Measurements from ENCODE around the gene DPH7. TPM values are rescaled to one million over a fixed set of nuclear protein-coding genes. Genes with fewer than 3 reads are reported as not detected.

Gene DPH7
- total and polyA plus RNA-seq, 2 of the 8 experiments (the other 6 are each of a cell fraction or from before 2014, with no cell fraction given) = 44.6 to 45.5 TPM

- TF ChIP-seq CHD7 (IDR thresholded peaks at IDR 0.05; ENCODE audit: insufficient replicate concordance, low read length) = no peak
- TF ChIP-seq HDAC2 (IDR thresholded peaks at IDR 0.05; ENCODE audit: borderline replicate concordance in 1 of 2, low read depth in 2 of 2, low read length in 2 of 2) = no peak
- TF ChIP-seq SIX5 (IDR thresholded peaks at IDR 0.05; ENCODE audit: low read depth, low read length) = no peak
- no peak for TF ChIP-seq RBBP5 (IDR thresholded peaks at IDR 0.05; ENCODE audit: borderline replicate concordance, low read depth, low read length)
These were observed 4.6 kb upstream of the DPH7 start (continued) for GRCh38 chr9:137583347-137583746.
